ENCODE results near the gene HOXC5. TPM values are rescaled to one million over a fixed set of nuclear protein-coding genes. Genes with fewer than 3 reads are reported as not detected.

The HOXC5 gene
- polyA plus RNA-seq, 3 donors: not detected

DNA sequence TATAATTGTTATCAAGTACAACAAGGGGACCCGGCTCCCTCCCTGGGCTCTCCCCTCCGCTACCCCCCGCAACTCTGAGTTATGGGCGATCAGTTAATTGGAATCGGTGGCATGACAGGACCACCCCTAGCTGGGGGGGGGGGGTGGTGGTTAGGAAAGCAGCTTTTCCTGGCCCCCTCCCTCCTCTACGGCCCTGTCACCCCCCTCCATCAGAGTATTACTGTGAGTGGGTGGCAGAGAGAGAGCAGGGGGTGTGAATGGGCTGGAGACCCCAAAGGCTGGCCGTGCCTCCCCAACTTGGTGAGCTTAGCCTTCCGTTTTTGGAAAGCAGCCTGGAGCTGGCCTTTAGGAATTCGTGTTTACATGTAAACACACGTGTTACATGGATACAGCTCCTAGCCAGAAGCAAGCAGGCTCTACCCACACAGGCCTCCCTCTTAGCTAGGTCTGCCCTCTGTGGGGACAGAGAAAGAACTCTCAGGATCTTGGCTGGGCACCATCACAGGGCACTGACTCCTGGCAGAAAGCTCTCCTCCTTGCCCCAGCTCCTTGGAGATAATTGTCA lies 19.7 kb downstream of the HOXC5 start:
- no peak for DNase-seq
- no peak overlapping the region for H3K4me3 ChIP-seq (replicated peaks in 1 of 3; ENCODE audit: low read depth in 2 of 3, low read length in 3 of 3)
- H3K9ac ChIP-seq (ENCODE audit: insufficient read depth, low read length, poor library complexity, severe bottlenecking): no peak overlapping the region
- Mint-ChIP-seq H3K4me1 (peaks cover 22% of the 10 kb centered on the region), H3K4me3 (peak overlapping the region in 1 of 2 donors; percentile 87), H3K36me3 (peaks cover 0 to 8% of the 10 kb centered on the region in 2 donors), H3K9me3 (peaks cover 0 to 38% (median 12%) of the 10 kb centered on the region in 7 donors), H3K27me3 (ENCODE audit: low read depth in 3 of 3) (peaks cover 95 to 99% (median 99%) of the 10 kb centered on the region in 3 donors), H3K27ac (no peak overlapping the region)
- 0% methylated on average over 1 of the region's 10 CpGs for WGBS (ENCODE audit: insufficient coverage)
- H3K79me2 ChIP-seq (ENCODE audit: insufficient read depth, low read length): no peaks in the 10 kb centered on the region
- H4K20me1 ChIP-seq (ENCODE audit: insufficient read depth, low read length): no peaks in the 10 kb centered on the region
- TF ChIP-seq, protein P1, sequence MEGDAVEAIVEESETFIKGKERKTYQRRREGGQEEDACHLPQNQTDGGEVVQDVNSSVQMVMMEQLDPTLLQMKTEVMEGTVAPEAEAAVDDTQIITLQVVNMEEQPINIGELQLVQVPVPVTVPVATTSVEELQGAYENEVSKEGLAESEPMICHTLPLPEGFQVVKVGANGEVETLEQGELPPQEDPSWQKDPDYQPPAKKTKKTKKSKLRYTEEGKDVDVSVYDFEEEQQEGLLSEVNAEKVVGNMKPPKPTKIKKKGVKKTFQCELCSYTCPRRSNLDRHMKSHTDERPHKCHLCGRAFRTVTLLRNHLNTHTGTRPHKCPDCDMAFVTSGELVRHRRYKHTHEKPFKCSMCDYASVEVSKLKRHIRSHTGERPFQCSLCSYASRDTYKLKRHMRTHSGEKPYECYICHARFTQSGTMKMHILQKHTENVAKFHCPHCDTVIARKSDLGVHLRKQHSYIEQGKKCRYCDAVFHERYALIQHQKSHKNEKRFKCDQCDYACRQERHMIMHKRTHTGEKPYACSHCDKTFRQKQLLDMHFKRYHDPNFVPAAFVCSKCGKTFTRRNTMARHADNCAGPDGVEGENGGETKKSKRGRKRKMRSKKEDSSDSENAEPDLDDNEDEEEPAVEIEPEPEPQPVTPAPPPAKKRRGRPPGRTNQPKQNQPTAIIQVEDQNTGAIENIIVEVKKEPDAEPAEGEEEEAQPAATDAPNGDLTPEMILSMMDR (IDR thresholded peaks at IDR 0.05): no peak
- intact Hi-C loops (cut with micrococcal nuclease): no loop called here
- H3K4me1 ChIP-seq (ENCODE audit: control insufficient read depth in 1 of 2, insufficient read depth in 2 of 2, low read length in 2 of 2): peaks cover 4 to 8% of the 10 kb centered on the region in 2 donors
- no peak overlapping the region for H2AFZ ChIP-seq (ENCODE audit: insufficient read depth, low read depth, low read length, poor library complexity, severe bottlenecking)
- H3K4me2 ChIP-seq (replicated peaks; ENCODE audit: extremely low read depth, low read length, poor library complexity, severe bottlenecking): no peak overlapping the region
- peaks cover 97 to 99% of the 10 kb centered on the region in 2 donors for H3K27me3 ChIP-seq (ENCODE audit: control insufficient read depth in 2 of 2, insufficient read depth in 2 of 2, low read length in 2 of 2)
- H3K9me3 ChIP-seq (replicated peaks in 1 of 2; ENCODE audit: control insufficient read depth in 1 of 2, insufficient read depth in 1 of 2, low read length in 2 of 2): peaks cover 3 to 39% of the 10 kb centered on the region in 2 donors
- H3K27ac ChIP-seq (ENCODE audit: low read depth in 1 of 2, low read length in 2 of 2): no peak overlapping the region
- H3K36me3 ChIP-seq (replicated peaks in 1 of 2; ENCODE audit: control insufficient read depth in 1 of 2, insufficient read depth in 2 of 2, low read length in 2 of 2): no peaks in the 10 kb centered on the region

- 3% methylated on average over 6 of the region's 22 CpGs for WGBS (ENCODE audit: insufficient coverage)
These were observed 20.3 kb downstream of the HOXC5 start for GRCh38 chr12:54053003-54053750.

More at GRCh38 chr12:54053003-54053750, 20.3 kb downstream of the HOXC5 start:
- DNase-seq: no peak
- peaks cover 3 to 39% of the 10 kb centered on the region in 2 donors for H3K9me3 ChIP-seq (replicated peaks in 1 of 2; ENCODE audit: control insufficient read depth in 1 of 2, insufficient read depth in 1 of 2, low read length in 2 of 2)
- Mint-ChIP-seq H3K4me1 (peaks cover 22% of the 10 kb centered on the region), H3K27me3 (ENCODE audit: low read depth in 3 of 3) (peaks cover 95 to 99% (median 99%) of the 10 kb centered on the region in 3 donors), H3K27ac (peak overlapping the region in 1 of 7 donors; percentile 13), H3K9me3 (peaks cover 0 to 31% (median 12%) of the 10 kb centered on the region in 7 donors), H3K4me3 (peak overlapping the region; percentile 61 to 87), H3K36me3 (peaks cover 0 to 4% of the 10 kb centered on the region in 2 donors)
- peak overlapping the region; percentile 50 for H2AFZ ChIP-seq (ENCODE audit: insufficient read depth, low read depth, low read length, poor library complexity, severe bottlenecking)
- no peaks in the 10 kb centered on the region for H4K20me1 ChIP-seq (ENCODE audit: insufficient read depth, low read length)
- peaks cover 4 to 8% of the 10 kb centered on the region in 2 donors for H3K4me1 ChIP-seq (ENCODE audit: control insufficient read depth in 1 of 2, insufficient read depth in 2 of 2, low read length in 2 of 2)
- peak overlapping the region; percentile 60 for H3K4me2 ChIP-seq (replicated peaks; ENCODE audit: extremely low read depth, low read length, poor library complexity, severe bottlenecking)
- TF ChIP-seq, protein P1 (IDR thresholded peaks at IDR 0.05): no peak
- intact Hi-C loops (cut with micrococcal nuclease): no loop called here
- H3K36me3 ChIP-seq (replicated peaks in 1 of 2; ENCODE audit: control insufficient read depth in 1 of 2, insufficient read depth in 2 of 2, low read length in 2 of 2): no peaks in the 10 kb centered on the region
- H3K4me3 ChIP-seq (replicated peaks in 1 of 3; ENCODE audit: low read depth in 2 of 3, low read length in 3 of 3): peak overlapping the region; percentile 5 to 58 (median 32)
- no peak overlapping the region for H3K9ac ChIP-seq (ENCODE audit: insufficient read depth, low read length, poor library complexity, severe bottlenecking)
- H3K27me3 ChIP-seq (ENCODE audit: control insufficient read depth in 2 of 2, insufficient read depth in 2 of 2, low read length in 2 of 2): peaks cover 97 to 99% of the 10 kb centered on the region in 2 donors
- H3K79me2 ChIP-seq (ENCODE audit: insufficient read depth, low read length): no peaks in the 10 kb centered on the region
- no peak overlapping the region for H3K27ac ChIP-seq (ENCODE audit: low read depth in 1 of 2, low read length in 2 of 2)

Data from CD14-positive monocyte (primary cell).